Muscle of leg (tissue), 11 donors: Measurements from ENCODE around the gene KCTD20. TPM values are rescaled to one million over a fixed set of nuclear protein-coding genes. Genes with fewer than 3 reads are reported as not detected.

ENCODE experiments used
- DNase-seq: peaks from one replicate; pipeline ENCODE4 v3.0.0; 2013
- H3K27ac ChIP-seq: one replicate; pipeline ENCODE4 v1.5.1; 2013; ENCODE audit warnings: mild to moderate bottlenecking, low read length, control low read depth
- H3K27me3 ChIP-seq: one replicate; pipeline ENCODE4 v1.6.1; 2013; ENCODE audit warnings: low read length; ENCODE audit not compliant: control insufficient read depth, insufficient read depth
- H3K36me3 ChIP-seq: one replicate; pipeline ENCODE4 v1.6.1; 2013; ENCODE audit warnings: low read length; ENCODE audit not compliant: control insufficient read depth, insufficient read depth
- H3K4me1 ChIP-seq: one replicate; pipeline ENCODE4 v1.6.1; 2013; ENCODE audit warnings: low read length; ENCODE audit not compliant: control insufficient read depth, insufficient read depth
- H3K4me3 ChIP-seq: one replicate; pipeline ENCODE4 v1.5.1; 2013; ENCODE audit warnings: low read length, control low read depth
- H3K9me3 ChIP-seq: replicated peaks from 2 replicates; pipeline ENCODE4 v1.6.1; 2013; ENCODE audit warnings: low read depth, low read length; ENCODE audit not compliant: control insufficient read depth
- WGBS: methylation state at CpG from one replicate; pipeline ENCODE4 v1.1.5; 2013; ENCODE audit warnings: missing lambda C conversion rate; ENCODE audit not compliant: insufficient coverage; 5-methylcytosine and 5-hydroxymethylcytosine counted together
- polyA plus RNA-seq, 8 donors: library from polyadenylated mRNA; unstranded; fragments of 120-200 nt; gene quantifications; one replicate each; pipeline versions ENCODE4 v1.2.1 to v1.2.3, GENCODE V29; 2013; ENCODE audit warnings: inconsistent platforms in 1 of 8, low replicate concordance in 1 of 8; ENCODE audit not compliant: insufficient read length in 8 of 8, insufficient read depth in 1 of 8
- total RNA-seq: library from RNA; stranded (reverse); fragments of 120-200 nt; gene quantifications from one replicate; pipeline ENCODE4 v1.2.4, GENCODE V29; 2013

Gene KCTD20
- total and polyA plus RNA-seq, 9 donors, result 37.4 to 63.7 (median 49.2) TPM

- no peak for DNase-seq
- Histone ChIP-seq H3K27ac (no peak overlapping the region), H3K36me3 (peaks cover 35% of the 10 kb centered on the region), H3K4me3 (no peak overlapping the region), H3K4me1 (no peaks in the 10 kb centered on the region), H3K27me3 (no peaks in the 10 kb centered on the region), H3K9me3 (no peaks in the 10 kb centered on the region)
- 98% methylated on average over 5 of the region's 8 CpGs for WGBS
Observed at GRCh38 chr6:36523451-36523850, 80.7 kb downstream of the KCTD20 start.

DNA sequence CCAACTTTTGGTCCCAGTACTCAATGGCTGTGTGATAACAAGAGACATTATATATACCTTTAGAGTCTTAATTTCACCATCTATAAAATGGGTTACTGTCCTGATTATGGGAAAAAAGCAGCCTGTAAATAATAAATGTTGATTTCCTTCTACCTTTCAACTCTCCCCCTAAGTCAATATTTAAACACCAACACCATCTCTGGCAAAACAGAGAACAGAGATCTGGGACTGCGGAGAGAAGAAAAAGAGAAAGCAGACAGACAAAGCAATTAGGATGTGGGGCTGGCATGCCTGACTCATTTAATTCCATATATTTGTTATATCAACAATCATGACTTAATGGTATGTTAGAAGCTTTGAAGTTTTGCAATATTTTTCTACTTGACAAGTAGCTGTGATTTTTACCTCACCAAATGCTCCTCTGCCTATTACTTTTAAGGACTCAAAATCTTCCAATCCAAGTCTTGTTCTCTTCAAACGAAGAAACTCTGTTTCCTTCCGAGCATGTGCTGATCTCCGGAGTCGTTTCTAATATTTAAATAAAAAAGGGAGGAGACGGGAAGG is 81.2 kb downstream of the KCTD20 start:
- WGBS, result no CpG with 5 or more reads among the region's 6 CpGs
- no peak for DNase-seq
- H3K4me1 ChIP-seq, result no peaks in the 10 kb centered on the region
- no peaks in the 10 kb centered on the region for H3K27me3 ChIP-seq
- no peaks in the 10 kb centered on the region for H3K9me3 ChIP-seq
- H3K4me3 ChIP-seq, result no peak overlapping the region
- H3K27ac ChIP-seq, result no peak overlapping the region
- H3K36me3 ChIP-seq, result peaks cover 37% of the 10 kb centered on the region

GRCh38 chr6:36524871-36525270 is 82.1 kb downstream of the KCTD20 start:
- no peaks in the 10 kb centered on the region for H3K4me1 ChIP-seq
- no peak overlapping the region for H3K27ac ChIP-seq
- no peaks in the 10 kb centered on the region for H3K9me3 ChIP-seq
- H3K27me3 ChIP-seq, result no peaks in the 10 kb centered on the region
- H3K36me3 ChIP-seq, result peaks cover 33% of the 10 kb centered on the region
- DNase-seq, result no peak
- no CpG with 5 or more reads among the region's 5 CpGs for WGBS
- no peak overlapping the region for H3K4me3 ChIP-seq

- no peaks in the 10 kb centered on the region for H3K4me1 ChIP-seq
- no peak overlapping the region for H3K27ac ChIP-seq
- H3K27me3 ChIP-seq, result no peaks in the 10 kb centered on the region
- DNase-seq, result no peak
- H3K9me3 ChIP-seq, result no peaks in the 10 kb centered on the region
- H3K36me3 ChIP-seq, result peaks cover 31% of the 10 kb centered on the region
- WGBS, result 88% methylated on average over 2 of the region's 2 CpGs
- no peak overlapping the region for H3K4me3 ChIP-seq
Observed at GRCh38 chr6:36525346-36525745, 82.5 kb downstream of the KCTD20 start.

GRCh38 chr6:36526066-36526465 is 83.3 kb downstream of the KCTD20 start:
- H3K9me3 ChIP-seq, result no peaks in the 10 kb centered on the region
- DNase-seq, result no peak
- H3K4me1 ChIP-seq, result no peaks in the 10 kb centered on the region
- H3K27me3 ChIP-seq, result no peaks in the 10 kb centered on the region
- no peak overlapping the region for H3K4me3 ChIP-seq
- no CpG with 5 or more reads among the region's 2 CpGs for WGBS
- H3K36me3 ChIP-seq, result peaks cover 31% of the 10 kb centered on the region
- no peak overlapping the region for H3K27ac ChIP-seq

- Histone ChIP-seq H3K36me3 (peaks cover 24% of the 10 kb centered on the region), H3K4me1 (no peaks in the 10 kb centered on the region), H3K27ac (no peak overlapping the region), H3K9me3 (no peaks in the 10 kb centered on the region), H3K27me3 (no peaks in the 10 kb centered on the region), H3K4me3 (no peak overlapping the region)
- no CpG with 5 or more reads among the region's 1 CpG for WGBS
- DNase-seq, result no peak
Observed at GRCh38 chr6:36533321-36533720, 90.5 kb downstream of the KCTD20 start.

- WGBS, result no CpG with 5 or more reads among the region's 3 CpGs
- Histone ChIP-seq H3K4me3 (no peak overlapping the region), H3K9me3 (no peaks in the 10 kb centered on the region), H3K27me3 (no peaks in the 10 kb centered on the region), H3K4me1 (no peaks in the 10 kb centered on the region), H3K36me3 (peaks cover 24% of the 10 kb centered on the region), H3K27ac (no peak overlapping the region)
- no peak for DNase-seq
Observed at GRCh38 chr6:36536873-36537547, 94.2 kb downstream of the KCTD20 start.

DNA sequence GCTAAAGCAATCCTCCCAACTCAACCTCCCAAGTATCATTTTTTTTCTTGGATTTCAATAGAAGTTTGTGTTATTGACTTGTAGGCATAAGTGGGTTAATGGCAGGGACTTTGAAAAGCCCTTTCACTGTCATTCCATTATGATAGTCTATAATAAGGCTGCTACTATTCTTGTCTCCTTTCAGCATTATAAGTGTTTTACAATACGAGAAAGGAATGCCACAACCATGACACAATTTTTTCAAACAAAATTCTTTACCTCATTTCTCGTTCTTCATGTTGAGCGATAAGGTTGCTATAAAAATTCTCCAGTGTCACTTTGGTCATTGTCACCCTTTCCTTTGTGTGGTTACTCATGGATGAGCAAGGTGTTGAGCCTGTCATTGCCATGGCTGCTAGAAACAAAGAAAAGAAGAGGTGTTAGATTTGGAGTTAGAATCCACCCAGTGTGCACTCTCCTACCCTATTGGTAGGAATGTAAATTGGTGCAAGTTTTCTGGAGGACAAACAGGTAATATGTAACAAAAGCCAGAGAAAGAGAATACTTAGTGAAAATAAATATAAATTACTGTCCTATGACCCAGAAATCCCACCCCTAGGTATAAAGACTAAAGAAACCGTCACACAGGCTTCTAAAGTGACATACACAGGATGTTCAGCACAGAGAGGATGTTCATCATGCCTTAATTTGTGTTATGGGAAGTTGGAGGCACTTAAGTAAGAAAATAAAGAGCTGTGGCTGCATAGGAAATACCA is 97.2 kb downstream of the KCTD20 start:
- no peak overlapping the region for H3K27ac ChIP-seq
- H3K4me1 ChIP-seq, result peaks cover 3% of the 10 kb centered on the region
- peaks cover 21% of the 10 kb centered on the region for H3K36me3 ChIP-seq
- H3K9me3 ChIP-seq, result no peaks in the 10 kb centered on the region
- no peaks in the 10 kb centered on the region for H3K27me3 ChIP-seq
- no peak for DNase-seq
- WGBS, result no CpG with 5 or more reads among the region's 4 CpGs
- no peak overlapping the region for H3K4me3 ChIP-seq
